GM10266 (cell line): Measurements from ENCODE around the gene MORN3.

Experiments
- DNase-seq: peaks from one replicate; pipeline ENCODE4 v3.0.0; 2012; ENCODE audit errors: extremely low spot score
- TF ChIP-seq, protein P1 (sequence below): IDR thresholded peaks from 2 replicates; pipeline ENCODE4 v1.5.1; 2012; ENCODE audit warnings: mild to moderate bottlenecking, low read depth; ENCODE audit not compliant: control insufficient read depth, insufficient read depth; ENCODE audit errors: missing control alignments

MORN3 gene

DNA sequence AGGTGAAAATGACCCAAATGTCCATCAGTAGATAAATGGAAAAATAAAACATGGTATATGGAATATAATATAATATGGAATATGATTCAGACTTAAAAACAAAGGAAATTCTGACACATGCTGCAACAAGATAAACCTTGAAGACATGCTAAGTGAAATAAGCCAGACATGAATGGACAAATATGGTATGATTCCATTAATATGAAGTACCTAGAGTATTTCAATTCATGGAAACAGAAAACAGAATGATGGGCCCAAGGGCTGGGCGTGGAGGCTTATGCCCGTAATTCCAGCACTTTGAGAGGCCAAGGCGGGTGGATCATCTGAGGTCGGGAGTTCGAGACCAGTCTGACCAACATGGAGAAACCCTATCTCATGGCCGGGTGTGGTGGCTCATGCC lies 65.9 kb downstream of the MORN3 start:
- TF ChIP-seq, protein P1, sequence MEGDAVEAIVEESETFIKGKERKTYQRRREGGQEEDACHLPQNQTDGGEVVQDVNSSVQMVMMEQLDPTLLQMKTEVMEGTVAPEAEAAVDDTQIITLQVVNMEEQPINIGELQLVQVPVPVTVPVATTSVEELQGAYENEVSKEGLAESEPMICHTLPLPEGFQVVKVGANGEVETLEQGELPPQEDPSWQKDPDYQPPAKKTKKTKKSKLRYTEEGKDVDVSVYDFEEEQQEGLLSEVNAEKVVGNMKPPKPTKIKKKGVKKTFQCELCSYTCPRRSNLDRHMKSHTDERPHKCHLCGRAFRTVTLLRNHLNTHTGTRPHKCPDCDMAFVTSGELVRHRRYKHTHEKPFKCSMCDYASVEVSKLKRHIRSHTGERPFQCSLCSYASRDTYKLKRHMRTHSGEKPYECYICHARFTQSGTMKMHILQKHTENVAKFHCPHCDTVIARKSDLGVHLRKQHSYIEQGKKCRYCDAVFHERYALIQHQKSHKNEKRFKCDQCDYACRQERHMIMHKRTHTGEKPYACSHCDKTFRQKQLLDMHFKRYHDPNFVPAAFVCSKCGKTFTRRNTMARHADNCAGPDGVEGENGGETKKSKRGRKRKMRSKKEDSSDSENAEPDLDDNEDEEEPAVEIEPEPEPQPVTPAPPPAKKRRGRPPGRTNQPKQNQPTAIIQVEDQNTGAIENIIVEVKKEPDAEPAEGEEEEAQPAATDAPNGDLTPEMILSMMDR = no peak

DNA sequence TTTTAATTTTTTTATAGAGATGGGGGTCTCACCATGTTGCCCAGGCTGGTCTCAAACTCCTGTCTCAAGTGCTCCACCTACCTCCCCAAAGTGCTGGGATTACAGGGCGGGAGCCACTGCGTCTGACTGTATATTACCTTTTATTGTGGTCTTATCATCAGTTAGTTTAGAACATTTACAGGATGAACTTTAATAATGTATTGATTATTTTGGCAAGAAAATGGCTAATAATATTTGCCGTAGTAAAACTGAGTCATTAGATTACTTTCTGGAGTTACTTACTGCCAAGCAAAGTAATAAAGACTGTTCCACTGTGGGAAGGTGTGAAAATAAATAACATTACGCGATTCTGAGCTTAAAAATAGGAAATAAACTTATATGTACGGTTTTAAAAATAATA lies 66.7 kb downstream of the MORN3 start:
- no peak for DNase-seq
- TF ChIP-seq, protein P1 = no peak

More for the DNA sequence above, 65.9 kb downstream of the MORN3 start:
- DNase-seq = no peak

DNA sequence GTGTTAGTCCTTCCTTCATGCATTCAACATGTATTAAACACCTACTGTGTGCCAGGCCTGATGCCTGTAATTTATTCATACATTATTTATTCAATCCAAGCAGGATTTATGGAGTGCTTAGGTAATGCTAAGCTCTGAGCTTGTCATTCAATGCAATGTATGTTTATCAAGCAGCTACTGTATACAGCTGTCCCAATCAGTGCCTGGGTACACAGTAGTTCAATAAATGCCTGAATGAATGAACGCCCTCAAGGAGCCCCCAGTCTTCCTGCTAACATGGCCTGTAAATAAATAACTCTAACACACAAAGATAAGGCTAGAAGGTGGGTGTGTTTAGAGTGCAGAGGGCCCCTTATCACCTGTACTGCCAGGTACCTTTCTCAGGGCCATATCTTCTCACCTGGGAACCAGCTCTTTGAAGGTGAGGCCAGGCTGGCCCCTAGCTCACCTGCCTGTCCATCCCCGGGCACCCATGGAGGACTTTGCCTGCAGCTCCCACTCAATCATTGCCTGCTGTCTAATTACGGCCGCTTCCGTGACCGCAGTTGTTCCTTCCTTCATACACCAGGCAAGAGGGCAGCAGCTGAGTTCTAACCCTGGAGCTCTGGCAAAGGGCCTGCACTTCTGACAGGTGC lies 68.6 kb downstream of the MORN3 start:
- no peak for DNase-seq
- TF ChIP-seq, protein P1 = no peak
